Articular chondrocyte of knee joint (primary cell): ENCODE data around the gene MECR. TPM values are rescaled to one million over a fixed set of nuclear protein-coding genes. Genes with fewer than 3 reads are reported as not detected.

Experiments
- small RNA-seq: library from RNA; depleted of rRNA; stranded (forward); fragments of <200 nt; gene quantifications from one replicate; pipeline ENCODE3, GENCODE V24; 2012
- total RNA-seq: library from RNA; depleted of rRNA; stranded (reverse); fragments of >200 nt; gene quantifications from 2 replicates; pipeline ENCODE4 v1.2.3, GENCODE V29; 2012

MECR gene
- total RNA-seq, result 13.5 and 20.4 TPM in 2 replicates

GRCh38 chr1:29230553-29231378, at the start of gene MECR:
TSS of gene MECR (minus strand) at chr1:29230934. CDS start at chr1:29230906, 28 bp downstream.

GRCh38 chr1:29235955-29236711, 5.4 kb upstream of the MECR start, which contains the start of gene PTPRU:
TSS of gene PTPRU (plus strand) at chr1:29236522. CDS start at chr1:29236645, 123 bp downstream.

GRCh38 chr1:29181413-29182225, 49.1 kb downstream of the MECR start, which contains the start of gene SRSF4:
TSS of gene SRSF4 (minus strand) at chr1:29181900. CDS start at chr1:29181752, 148 bp downstream.

Small RNA genes within 50 kb of the gene (small RNA-seq; reads per million reads assigned to genes)
- gene RF02271, result not detected

Other genes with a start within 250 kb of the MECR start
- gene TMEM200B, start 107.0 kb downstream of the MECR start, total RNA-seq, result 13.4 and 13.7 TPM in 2 replicates
- gene SRSF4, start 49.0 kb downstream of the MECR start, total RNA-seq, result 38.0 and 47.3 TPM in 2 replicates
- gene PTPRU, start 5.6 kb upstream of the MECR start, total RNA-seq, result 10.6 and 12.5 TPM in 2 replicates